GM23338 (cell line): ENCODE results near the gene ADAMTS17. TPM values are rescaled to one million over a fixed set of nuclear protein-coding genes. Genes with fewer than 3 reads are reported as not detected.

ENCODE experiments used
- ATAC-seq: fragments of 200-7000 bp; cut with Tn5 transposase; 3 replicates; pipeline ENCODE4 v1.9.1; 2020
- DNase-seq: peaks from one replicate; pipeline ENCODE4 v3.0.0-alpha.2; 2015; ENCODE audit warnings: low spot score
- H2AFZ ChIP-seq: fragments of 200-600 bp; sonication (generic); 2 replicates; pipeline ENCODE4 v1.8.0; 2016; ENCODE audit warnings: antibody characterized with exemption, mild to moderate bottlenecking, moderate library complexity
- H3F3A ChIP-seq: fragments of 200-600 bp; sonication (generic); replicated peaks from 2 replicates; pipeline ENCODE4 v1.8.0; 2017; ENCODE audit warnings: antibody characterized with exemption, mixed run types, low read depth
- H3K27ac ChIP-seq: fragments of 200-600 bp; sonication (generic); 2 replicates; pipeline ENCODE4 v1.6.1; 2016; ENCODE audit warnings: low read depth
- H3K27me3 ChIP-seq: fragments of 200-600 bp; sonication (generic); 2 replicates; pipeline ENCODE4 v1.8.0; 2016; ENCODE audit warnings: mild to moderate bottlenecking, mixed run types, moderate library complexity; ENCODE audit not compliant: insufficient read depth
- H3K36me3 ChIP-seq: fragments of 200-600 bp; sonication (generic); 2 replicates; pipeline ENCODE4 v1.8.0; 2016; ENCODE audit warnings: mild to moderate bottlenecking; ENCODE audit not compliant: insufficient read depth
- H3K4me1 ChIP-seq: fragments of 200-600 bp; sonication (generic); 2 replicates; pipeline ENCODE4 v1.8.0; 2016; ENCODE audit warnings: mild to moderate bottlenecking, moderate library complexity; ENCODE audit not compliant: insufficient read depth
- H3K4me2 ChIP-seq: fragments of 200-600 bp; sonication (generic); 2 replicates; pipeline ENCODE4 v1.7.1; 2017; ENCODE audit warnings: mixed run types
- H3K4me3 ChIP-seq: fragments of 200-600 bp; sonication (generic); 2 replicates; pipeline ENCODE4 v1.6.1; 2016; ENCODE audit warnings: mixed run types
- H3K79me2 ChIP-seq: fragments of 200-600 bp; sonication (generic); replicated peaks from 2 replicates; pipeline ENCODE4 v1.8.0; 2017; ENCODE audit warnings: mild to moderate bottlenecking; ENCODE audit not compliant: insufficient read depth
- H3K9me2 ChIP-seq: fragments of 200-600 bp; sonication (generic); 2 replicates; pipeline ENCODE4 v1.8.0; 2017; ENCODE audit not compliant: insufficient read depth
- H4K20me1 ChIP-seq: fragments of 200-600 bp; sonication (generic); replicated peaks from 2 replicates; pipeline ENCODE4 v1.8.0; 2017; ENCODE audit warnings: mild to moderate bottlenecking; ENCODE audit not compliant: insufficient read depth
- H3K27ac Mint-ChIP-seq: 2 replicates; pipeline ENCODE4 v1.8.0; 2020; ENCODE audit warnings: inconsistent platforms, mild to moderate bottlenecking, moderate library complexity, mixed read lengths
- H3K27me3 Mint-ChIP-seq: 3 replicates; pipeline ENCODE4 v1.8.0; 2022; ENCODE audit warnings: low read depth, mild to moderate bottlenecking, moderate library complexity, mixed read lengths, inconsistent platforms; ENCODE audit not compliant: insufficient read depth, poor library complexity
- H3K36me3 Mint-ChIP-seq: 3 replicates; pipeline ENCODE4 v1.8.0; 2021; ENCODE audit warnings: low read depth, mild to moderate bottlenecking, inconsistent platforms, moderate library complexity, mixed read lengths
- H3K4me1 Mint-ChIP-seq: 3 replicates; pipeline ENCODE4 v1.8.0; 2020; ENCODE audit warnings: mild to moderate bottlenecking, inconsistent platforms, mixed read lengths
- H3K4me3 Mint-ChIP-seq: 3 replicates; pipeline ENCODE4 v1.8.0; 2021; ENCODE audit warnings: moderate library complexity, mild to moderate bottlenecking, inconsistent platforms, mixed read lengths
- H3K9me3 Mint-ChIP-seq: 3 replicates; pipeline ENCODE4 v1.8.0; 2020; ENCODE audit warnings: moderate library complexity, mild to moderate bottlenecking, inconsistent platforms, mixed read lengths
- CTCF ChIP-seq, 2 experiments: fragments of 200-600 bp in 1 of 2; sonication (generic) in 1 of 2; conservative IDR thresholded peaks; 2 replicates each; pipeline versions ENCODE4 v1.5.1 to v1.6.1; 2016 to 2017; ENCODE audit warnings: antibody characterized with exemption in 2 of 2, low read depth in 2 of 2, mild to moderate bottlenecking in 2 of 2, moderate library complexity in 1 of 2
- ETS1 ChIP-seq: IDR thresholded peaks from 2 replicates; pipeline ENCODE4 v1.6.1; 2016; ENCODE audit warnings: antibody characterized with exemption
- EZH2 ChIP-seq: fragments of 200-600 bp; sonication (generic); IDR thresholded peaks from one replicate; pipeline ENCODE4 v1.8.0; 2017; ENCODE audit warnings: antibody characterized with exemption, mild to moderate bottlenecking, low read depth; ENCODE audit not compliant: unreplicated experiment
- EZH2phosphoT487 ChIP-seq: fragments of 200-600 bp; sonication (generic); IDR thresholded peaks from one replicate; pipeline ENCODE4 v1.8.1; 2018; ENCODE audit warnings: antibody characterized with exemption; ENCODE audit not compliant: unreplicated experiment
- JUNB ChIP-seq: IDR thresholded peaks from one replicate; pipeline ENCODE4 v1.6.1; 2016; ENCODE audit warnings: antibody characterized with exemption; ENCODE audit not compliant: unreplicated experiment
- NANOG ChIP-seq: IDR thresholded peaks from 2 replicates; pipeline ENCODE4 v1.6.1; 2016; ENCODE audit warnings: antibody characterized with exemption, borderline replicate concordance
- POLR2AphosphoS5 ChIP-seq: IDR thresholded peaks from 2 replicates; pipeline ENCODE4 v1.6.1; 2016; ENCODE audit warnings: antibody characterized with exemption, low read depth
- STAT1 ChIP-seq: IDR thresholded peaks from one replicate; pipeline ENCODE4 v1.6.1; 2016; ENCODE audit warnings: antibody characterized with exemption; ENCODE audit not compliant: unreplicated experiment
- ZNF331 ChIP-seq: fragments of 250-450 bp; sonication (Bioruptor Pico); IDR thresholded peaks from 2 replicates; pipeline ENCODE4 v1.5.0; 2020; ENCODE audit warnings: low read depth, mild to moderate bottlenecking, moderate library complexity
- ZNF462 ChIP-seq: fragments of 250-450 bp; sonication (Bioruptor Pico); IDR thresholded peaks from 2 replicates; pipeline ENCODE4 v1.5.0; 2020; ENCODE audit warnings: mild to moderate bottlenecking, moderate library complexity
- polyA plus RNA-seq: library from polyadenylated mRNA; unstranded; fragments of >200 nt; fragmentation: Nextera tagmentation; extraction: Ambion mirVana; gene quantifications from 2 replicates; pipeline ENCODE4 v1.2.1, GENCODE V29; 2016
- total RNA-seq: library from RNA; depleted of rRNA; stranded (reverse); fragments of >200 nt; shearing (Covaris generic); gene quantifications from 2 replicates; pipeline ENCODE4 v1.2.3, GENCODE V29; 2014

Gene ADAMTS17
- total and polyA plus RNA-seq, 2 experiments from 2014 or later: 0.60 to 3.8 TPM

GRCh38 chr15:100172356-100173024 lies 169.3 kb downstream of the ADAMTS17 start:
- H3K27me3 ChIP-seq: no peaks in the 10 kb centered on the region
- H3K4me3 ChIP-seq: no peak overlapping the region
- H3K4me3 Mint-ChIP-seq: no peak overlapping the region
- peaks cover 4% of the 10 kb centered on the region; the same call in 2 of the 3 replicates for H3K9me3 Mint-ChIP-seq
- no peaks in the 10 kb centered on the region for H3K79me2 ChIP-seq
- H3K27ac Mint-ChIP-seq: no peak overlapping the region
- peaks cover 16% of the 10 kb centered on the region; the same call in 1 of the 2 replicates for H3K36me3 ChIP-seq
- H3K4me1 ChIP-seq: no peaks in the 10 kb centered on the region
- no peaks in the 10 kb centered on the region; the same call in 2 of the 3 replicates for H3K36me3 Mint-ChIP-seq
- no peak overlapping the region for H3K27ac ChIP-seq
- H3K4me1 Mint-ChIP-seq: peaks cover 5% of the 10 kb centered on the region
- ATAC-seq (no peak), DNase-seq (no peak)
- no peaks in the 10 kb centered on the region for H3K27me3 Mint-ChIP-seq
- peaks cover 4% of the 10 kb centered on the region; the same call in 1 of the 2 replicates for H3K9me2 ChIP-seq
- no peaks in the 10 kb centered on the region for H4K20me1 ChIP-seq
- no peak overlapping the region for H3K4me2 ChIP-seq
- H2AFZ ChIP-seq: no peak overlapping the region
- no peak for TF ChIP-seq ZNF331 (CRISPR knock-in tag)
- no peak for TF ChIP-seq CTCF (conservative IDR thresholded peaks at IDR 0.05; ENCODE audit: low read depth in 2 of 2)
- no peak for TF ChIP-seq ETS1
- no peaks in the 10 kb centered on the region for H3F3A ChIP-seq

GRCh38 chr15:100171411-100171810 lies 170.4 kb downstream of the ADAMTS17 start:
- no peaks in the 10 kb centered on the region for H3F3A ChIP-seq
- H3K27ac ChIP-seq: no peak overlapping the region
- H3K9me3 Mint-ChIP-seq: peaks cover 4% of the 10 kb centered on the region; the same call in 2 of the 3 replicates
- H3K36me3 Mint-ChIP-seq: no peaks in the 10 kb centered on the region; the same call in 2 of the 3 replicates
- no peak overlapping the region for H2AFZ ChIP-seq
- no peaks in the 10 kb centered on the region for H3K79me2 ChIP-seq
- no peak for DNase-seq
- no peak overlapping the region for H3K27ac Mint-ChIP-seq
- no peaks in the 10 kb centered on the region for H3K4me1 ChIP-seq
- no peak overlapping the region for H3K4me2 ChIP-seq
- ATAC-seq: no peak
- H3K27me3 Mint-ChIP-seq: no peaks in the 10 kb centered on the region
- no peak overlapping the region for H3K4me3 Mint-ChIP-seq
- H3K36me3 ChIP-seq: peaks cover 16% of the 10 kb centered on the region; the same call in 1 of the 2 replicates
- H3K9me2 ChIP-seq: no peaks in the 10 kb centered on the region; the same call in 1 of the 2 replicates
- H3K4me1 Mint-ChIP-seq: no peaks in the 10 kb centered on the region; the same call in 2 of the 3 replicates
- H4K20me1 ChIP-seq: no peaks in the 10 kb centered on the region
- H3K27me3 ChIP-seq: no peaks in the 10 kb centered on the region
- H3K4me3 ChIP-seq: no peak overlapping the region
- TF ChIP-seq ZNF462 (CRISPR knock-in tag) (no peak), EZH2 (no peak), ETS1 (no peak), EZH2phosphoT487 (no peak), NANOG (no peak), ZNF331 (CRISPR knock-in tag) (no peak), STAT1 (no peak), POLR2AphosphoS5 (no peak), JUNB (no peak)
